GM21360 (cell line): ENCODE measurements around the gene SMPDL3A.

ENCODE experiments used
- ATAC-seq: cut with Tn5 transposase; IDR thresholded peaks from one replicate; pipeline ENCODE4 v1.9.1; 2021; ENCODE audit warnings: mild to moderate bottlenecking, moderate library complexity; ENCODE audit not compliant: unreplicated experiment

Gene SMPDL3A

GRCh38 chr6:122800906-122801305 lies 11.8 kb downstream of the SMPDL3A start:
- ATAC-seq: no peak

- no peak for ATAC-seq
Observed at GRCh38 chr6:122801397-122801796, 12.3 kb downstream of the SMPDL3A start.

GRCh38 chr6:122803171-122803661 lies 14.2 kb downstream of the SMPDL3A start:
- ATAC-seq: no peak

GRCh38 chr6:122804962-122805485 lies 16.0 kb downstream of the SMPDL3A start:
- no peak for ATAC-seq

GRCh38 chr6:122806291-122806690 lies 17.2 kb downstream of the SMPDL3A start:
- ATAC-seq: no peak

- no peak for ATAC-seq
Observed at GRCh38 chr6:122808121-122808885, 19.2 kb downstream of the SMPDL3A start.

GRCh38 chr6:122809001-122809400 lies 19.9 kb downstream of the SMPDL3A start:
- no peak for ATAC-seq

- ATAC-seq: no peak
Observed at GRCh38 chr6:122809691-122810090, 20.6 kb downstream of the SMPDL3A start.

GRCh38 chr6:122810189-122810588 lies 21.1 kb downstream of the SMPDL3A start:
- no peak for ATAC-seq

GRCh38 chr6:122817358-122817757 lies 28.3 kb downstream of the SMPDL3A start:
- no peak for ATAC-seq

- ATAC-seq: no peak
Observed at GRCh38 chr6:122817766-122818165, 28.7 kb downstream of the SMPDL3A start.

- ATAC-seq: no peak
Observed at GRCh38 chr6:122818866-122819265, 29.8 kb downstream of the SMPDL3A start.

- ATAC-seq: no peak
Observed at GRCh38 chr6:122821095-122821494, 32.0 kb downstream of the SMPDL3A start.

- ATAC-seq: no peak
Observed at GRCh38 chr6:122825163-122825562, 36.1 kb downstream of the SMPDL3A start.

GRCh38 chr6:122829456-122829855 lies 40.4 kb downstream of the SMPDL3A start:
- no peak for ATAC-seq

GRCh38 chr6:122831511-122831910 lies 42.5 kb downstream of the SMPDL3A start:
- ATAC-seq: no peak

- ATAC-seq: no peak
Observed at GRCh38 chr6:122832459-122832858, 43.4 kb downstream of the SMPDL3A start.

GRCh38 chr6:122833021-122833491 lies 44.0 kb downstream of the SMPDL3A start:
- no peak for ATAC-seq

- ATAC-seq: no peak
Observed at GRCh38 chr6:122838060-122838780, 49.2 kb downstream of the SMPDL3A start.

GRCh38 chr6:122839472-122839871 lies 50.4 kb downstream of the SMPDL3A start:
- ATAC-seq: peak; percentile 89

- no peak for ATAC-seq
Observed at GRCh38 chr6:122839906-122840305, 50.8 kb downstream of the SMPDL3A start.

GRCh38 chr6:122845464-122845863 lies 56.4 kb downstream of the SMPDL3A start:
- no peak for ATAC-seq
